ENCODE data around the gene PPP1R26.

Gene PPP1R26

DNA sequence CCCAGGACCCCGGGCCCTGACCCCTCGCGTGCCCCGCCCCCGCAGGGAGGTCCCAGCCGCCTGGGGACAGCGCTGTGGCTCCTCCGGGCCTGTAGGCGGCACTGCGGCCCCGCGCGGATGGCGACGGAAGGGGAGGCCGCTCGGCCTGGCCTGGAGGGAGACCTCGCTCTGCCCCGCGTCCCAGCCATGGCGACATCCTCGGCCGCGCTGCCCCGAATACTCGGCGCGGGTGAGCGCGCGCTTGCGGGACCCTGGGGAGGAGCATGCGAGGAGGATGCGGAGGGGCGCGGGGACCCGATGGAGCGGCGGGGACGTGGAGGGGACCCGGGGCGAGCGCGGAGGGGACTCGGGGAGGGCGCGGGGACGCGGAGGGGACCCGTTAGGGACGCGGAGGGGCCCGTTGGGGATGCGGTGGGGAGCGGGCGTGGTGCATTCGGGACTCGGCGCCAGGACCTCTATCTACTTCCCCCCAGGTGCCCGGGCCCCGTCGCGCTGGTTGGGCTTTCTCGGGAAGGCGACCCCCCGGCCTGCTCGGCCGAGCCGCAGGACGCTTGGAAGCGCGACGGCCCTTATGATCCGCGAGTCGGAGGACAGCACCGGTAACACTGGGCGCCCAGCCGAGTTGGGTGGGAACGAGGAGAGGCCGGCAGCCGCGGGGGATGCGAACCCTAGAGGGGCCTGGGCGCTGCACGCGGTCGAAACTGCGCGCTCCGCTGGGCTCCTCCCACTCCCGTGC lies 21.1 kb downstream of the PPP1R26 start, which contains the start of gene MRPS2 (continued):
- peak; percentile 78 for TF ChIP-seq KLF16 (tag by site-specific recombination; IDR thresholded peaks at IDR 0.05)
- no peak for TF ChIP-seq ZNF274 (IDR thresholded peaks at IDR 0.05; ENCODE audit: low read length)
- TF ChIP-seq ZNF274 (tag by site-specific recombination; IDR thresholded peaks at IDR 0.05; ENCODE audit: borderline replicate concordance), result no peak
- TF ChIP-seq ZBTB1 (tag by site-specific recombination; IDR thresholded peaks at IDR 0.05), result no peak; the same call in 1 of the 2 replicates
- TF ChIP-seq ZFP37 (tag by site-specific recombination; IDR thresholded peaks at IDR 0.05), result 0 out of 2 replicates have a peak, but pooled peaks have one; percentile 50
- no peak; the same call in 1 of the 2 replicates for TF ChIP-seq ZEB2 (tag by site-specific recombination; IDR thresholded peaks at IDR 0.05)
- TF ChIP-seq, protein P1, sequence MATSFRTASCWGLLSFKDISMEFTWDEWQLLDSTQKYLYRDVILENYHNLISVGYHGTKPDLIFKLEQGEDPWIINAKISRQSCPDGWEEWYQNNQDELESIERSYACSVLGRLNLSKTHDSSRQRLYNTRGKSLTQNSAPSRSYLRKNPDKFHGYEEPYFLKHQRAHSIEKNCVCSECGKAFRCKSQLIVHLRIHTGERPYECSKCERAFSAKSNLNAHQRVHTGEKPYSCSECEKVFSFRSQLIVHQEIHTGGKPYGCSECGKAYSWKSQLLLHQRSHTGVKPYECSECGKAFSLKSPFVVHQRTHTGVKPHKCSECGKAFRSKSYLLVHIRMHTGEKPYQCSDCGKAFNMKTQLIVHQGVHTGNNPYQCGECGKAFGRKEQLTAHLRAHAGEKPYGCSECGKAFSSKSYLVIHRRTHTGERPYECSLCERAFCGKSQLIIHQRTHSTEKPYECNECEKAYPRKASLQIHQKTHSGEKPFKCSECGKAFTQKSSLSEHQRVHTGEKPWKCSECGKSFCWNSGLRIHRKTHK (tag by site-specific recombination; IDR thresholded peaks at IDR 0.05), result no peak
- 0 out of 2 replicates have a peak, but pooled peaks have one; percentile 12 for TF ChIP-seq ZNF266 (tag by site-specific recombination; IDR thresholded peaks at IDR 0.05; ENCODE audit: low read depth)
- TF ChIP-seq ZNF394 (tag by site-specific recombination; IDR thresholded peaks at IDR 0.05; ENCODE audit: borderline replicate concordance), result peak; percentile 69; the same call in 1 of the 2 replicates
- no peak for TF ChIP-seq ZNF302 (tag by site-specific recombination; IDR thresholded peaks at IDR 0.05; ENCODE audit: low read depth)
- TF ChIP-seq ZBTB7A (tag by site-specific recombination; IDR thresholded peaks at IDR 0.05; ENCODE audit: low read depth), result peak; percentile 93
- TF ChIP-seq ZFP3 (tag by site-specific recombination; IDR thresholded peaks at IDR 0.05; ENCODE audit: low read depth), result no peak
- TF ChIP-seq ZNF544 (tag by site-specific recombination; IDR thresholded peaks at IDR 0.05), result no peak
- TF ChIP-seq ZNF169 (tag by site-specific recombination; IDR thresholded peaks at IDR 0.05), result no peak
- TF ChIP-seq, protein P2, sequence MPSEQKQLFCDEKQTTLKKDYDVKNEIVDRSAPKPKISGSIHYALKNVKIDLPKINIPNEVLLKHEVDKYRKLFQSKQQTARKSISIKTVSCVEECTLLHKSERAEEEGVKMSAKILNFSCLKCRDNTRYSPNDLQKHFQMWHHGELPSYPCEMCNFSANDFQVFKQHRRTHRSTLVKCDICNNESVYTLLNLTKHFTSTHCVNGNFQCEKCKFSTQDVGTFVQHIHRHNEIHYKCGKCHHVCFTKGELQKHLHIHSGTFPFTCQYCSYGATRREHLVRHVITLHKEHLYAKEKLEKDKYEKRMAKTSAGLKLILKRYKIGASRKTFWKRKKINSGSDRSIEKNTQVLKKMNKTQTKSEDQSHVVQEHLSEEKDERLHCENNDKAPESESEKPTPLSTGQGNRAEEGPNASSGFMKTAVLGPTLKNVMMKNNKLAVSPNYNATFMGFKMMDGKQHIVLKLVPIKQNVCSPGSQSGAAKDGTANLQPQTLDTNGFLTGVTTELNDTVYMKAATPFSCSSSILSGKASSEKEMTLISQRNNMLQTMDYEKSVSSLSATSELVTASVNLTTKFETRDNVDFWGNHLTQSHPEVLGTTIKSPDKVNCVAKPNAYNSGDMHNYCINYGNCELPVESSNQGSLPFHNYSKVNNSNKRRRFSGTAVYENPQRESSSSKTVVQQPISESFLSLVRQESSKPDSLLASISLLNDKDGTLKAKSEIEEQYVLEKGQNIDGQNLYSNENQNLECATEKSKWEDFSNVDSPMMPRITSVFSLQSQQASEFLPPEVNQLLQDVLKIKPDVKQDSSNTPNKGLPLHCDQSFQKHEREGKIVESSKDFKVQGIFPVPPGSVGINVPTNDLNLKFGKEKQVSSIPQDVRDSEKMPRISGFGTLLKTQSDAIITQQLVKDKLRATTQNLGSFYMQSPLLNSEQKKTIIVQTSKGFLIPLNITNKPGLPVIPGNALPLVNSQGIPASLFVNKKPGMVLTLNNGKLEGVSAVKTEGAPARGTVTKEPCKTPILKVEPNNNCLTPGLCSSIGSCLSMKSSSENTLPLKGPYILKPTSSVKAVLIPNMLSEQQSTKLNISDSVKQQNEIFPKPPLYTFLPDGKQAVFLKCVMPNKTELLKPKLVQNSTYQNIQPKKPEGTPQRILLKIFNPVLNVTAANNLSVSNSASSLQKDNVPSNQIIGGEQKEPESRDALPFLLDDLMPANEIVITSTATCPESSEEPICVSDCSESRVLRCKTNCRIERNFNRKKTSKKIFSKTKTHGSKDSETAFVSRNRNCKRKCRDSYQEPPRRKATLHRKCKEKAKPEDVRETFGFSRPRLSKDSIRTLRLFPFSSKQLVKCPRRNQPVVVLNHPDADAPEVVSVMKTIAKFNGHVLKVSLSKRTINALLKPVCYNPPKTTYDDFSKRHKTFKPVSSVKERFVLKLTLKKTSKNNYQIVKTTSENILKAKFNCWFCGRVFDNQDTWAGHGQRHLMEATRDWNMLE (tag by site-specific recombination; conservative IDR thresholded peaks at IDR 0.05; ENCODE audit: low read depth), result 0 out of 2 replicates have a peak, but pooled peaks have one; percentile 22
- TF ChIP-seq ZNF2 (tag by site-specific recombination; IDR thresholded peaks at IDR 0.05), result peak; percentile 37; the same call in 1 of the 2 replicates
- TF ChIP-seq ZNF571 (tag by site-specific recombination; IDR thresholded peaks at IDR 0.05), result no peak
- TF ChIP-seq ZNF138 (tag by site-specific recombination; IDR thresholded peaks at IDR 0.05; ENCODE audit: borderline replicate concordance), result no peak
- TF ChIP-seq TCF7L2 (IDR thresholded peaks at IDR 0.05; ENCODE audit: borderline replicate concordance, low read depth, low read length), result no peak
- TF ChIP-seq ZNF701 (tag by site-specific recombination; IDR thresholded peaks at IDR 0.05), result no peak
- TF ChIP-seq ZNF48 (tag by site-specific recombination; IDR thresholded peaks at IDR 0.05), result no peak
- TF ChIP-seq, protein P3, sequence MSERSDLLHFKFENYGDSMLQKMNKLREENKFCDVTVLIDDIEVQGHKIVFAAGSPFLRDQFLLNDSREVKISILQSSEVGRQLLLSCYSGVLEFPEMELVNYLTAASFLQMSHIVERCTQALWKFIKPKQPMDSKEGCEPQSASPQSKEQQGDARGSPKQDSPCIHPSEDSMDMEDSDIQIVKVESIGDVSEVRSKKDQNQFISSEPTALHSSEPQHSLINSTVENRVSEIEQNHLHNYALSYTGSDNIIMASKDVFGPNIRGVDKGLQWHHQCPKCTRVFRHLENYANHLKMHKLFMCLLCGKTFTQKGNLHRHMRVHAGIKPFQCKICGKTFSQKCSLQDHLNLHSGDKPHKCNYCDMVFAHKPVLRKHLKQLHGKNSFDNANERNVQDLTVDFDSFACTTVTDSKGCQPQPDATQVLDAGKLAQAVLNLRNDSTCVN (tag by site-specific recombination; optimal IDR thresholded peaks at IDR 0.05), result peak; percentile 99
- TF ChIP-seq, protein P4, sequence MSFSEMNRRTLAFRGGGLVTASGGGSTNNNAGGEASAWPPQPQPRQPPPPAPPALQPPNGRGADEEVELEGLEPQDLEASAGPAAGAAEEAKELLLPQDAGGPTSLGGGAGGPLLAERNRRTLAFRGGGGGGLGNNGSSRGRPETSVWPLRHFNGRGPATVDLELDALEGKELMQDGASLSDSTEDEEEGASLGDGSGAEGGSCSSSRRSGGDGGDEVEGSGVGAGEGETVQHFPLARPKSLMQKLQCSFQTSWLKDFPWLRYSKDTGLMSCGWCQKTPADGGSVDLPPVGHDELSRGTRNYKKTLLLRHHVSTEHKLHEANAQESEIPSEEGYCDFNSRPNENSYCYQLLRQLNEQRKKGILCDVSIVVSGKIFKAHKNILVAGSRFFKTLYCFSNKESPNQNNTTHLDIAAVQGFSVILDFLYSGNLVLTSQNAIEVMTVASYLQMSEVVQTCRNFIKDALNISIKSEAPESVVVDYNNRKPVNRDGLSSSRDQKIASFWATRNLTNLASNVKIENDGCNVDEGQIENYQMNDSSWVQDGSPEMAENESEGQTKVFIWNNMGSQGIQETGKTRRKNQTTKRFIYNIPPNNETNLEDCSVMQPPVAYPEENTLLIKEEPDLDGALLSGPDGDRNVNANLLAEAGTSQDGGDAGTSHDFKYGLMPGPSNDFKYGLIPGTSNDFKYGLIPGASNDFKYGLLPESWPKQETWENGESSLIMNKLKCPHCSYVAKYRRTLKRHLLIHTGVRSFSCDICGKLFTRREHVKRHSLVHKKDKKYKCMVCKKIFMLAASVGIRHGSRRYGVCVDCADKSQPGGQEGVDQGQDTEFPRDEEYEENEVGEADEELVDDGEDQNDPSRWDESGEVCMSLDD (tag by site-specific recombination; IDR thresholded peaks at IDR 0.05), result 0 out of 2 replicates have a peak, but pooled peaks have one; percentile 5
- no peak for TF ChIP-seq ZNF626 (tag by site-specific recombination; IDR thresholded peaks at IDR 0.05)
- no peak for TF ChIP-seq ZNF791 (tag by site-specific recombination; IDR thresholded peaks at IDR 0.05)
- TF ChIP-seq GLIS2 (tag by site-specific recombination; IDR thresholded peaks at IDR 0.05), result peak; percentile 78
- TF ChIP-seq GFI1B (tag by site-specific recombination; IDR thresholded peaks at IDR 0.05), result 0 out of 2 replicates have a peak, but pooled peaks have one; percentile 43
- TF ChIP-seq HOXC10 (CRISPR knock-in tag; IDR thresholded peaks at IDR 0.05), result no peak
- TF ChIP-seq FEZF1 (tag by site-specific recombination; IDR thresholded peaks at IDR 0.05), result 0 out of 2 replicates have a peak, but pooled peaks have one; percentile 7
- no peak for TF ChIP-seq ZNF629 (tag by site-specific recombination; IDR thresholded peaks at IDR 0.05)
- no peak for TF ChIP-seq ZNF423 (tag by site-specific recombination; IDR thresholded peaks at IDR 0.05)

Measured in HEK293 (cell line).